GM19324 (cell line): ENCODE data around the gene RSPH10B.
A peak's percentile ranks its signal among the peaks of the same experiment; 100 is the strongest.
"Not testable (repeated sequence)": the region's sequence is repeated elsewhere in the genome, so short reads cannot be mapped to it uniquely, and the experiment has no call there.

ENCODE experiments used
- ATAC-seq: cut with Tn5 transposase; IDR thresholded peaks from one replicate; pipeline ENCODE4 v1.9.1; 2021; ENCODE audit warnings: mild to moderate bottlenecking, moderate library complexity; ENCODE audit not compliant: unreplicated experiment, low FRiP score

The RSPH10B gene

GRCh38 chr7:5970347-5970911, at the start of gene RSPH10B:
Gene RSPH10B (minus strand): TSS chr7:5970689. CDS start chr7:5967116, 3,573 bp downstream.
- not testable (repeated sequence) for ATAC-seq

- ATAC-seq, result no peak
Observed at GRCh38 chr7:6016653-6016966, 46.1 kb upstream of the RSPH10B start.

- no peak for ATAC-seq
Observed at GRCh38 chr7:6015917-6016652, 45.6 kb upstream of the RSPH10B start.

GRCh38 chr7:6012355-6013104, 42.0 kb upstream of the RSPH10B start:
- ATAC-seq, result no peak

GRCh38 chr7:6011541-6011940, 41.1 kb upstream of the RSPH10B start:
- ATAC-seq, result no peak

- ATAC-seq, result not testable (repeated sequence)
Observed at GRCh38 chr7:6010370-6010769, 39.9 kb upstream of the RSPH10B start.

- ATAC-seq, result peak; percentile 98
Observed at GRCh38 chr7:6008668-6009611, 38.5 kb upstream of the RSPH10B start, which contains the start of the genes AIMP2 and PMS2. Gene AIMP2 (plus strand): TSS chr7:6009272. CDS start chr7:6009364, 92 bp downstream. Gene PMS2 (minus strand): TSS chr7:6009049. CDS start chr7:6009019, 30 bp downstream.

GRCh38 chr7:6007835-6008590, 37.5 kb upstream of the RSPH10B start:
- not testable (repeated sequence) for ATAC-seq

- no peak for ATAC-seq
Observed at GRCh38 chr7:6007386-6007785, 36.9 kb upstream of the RSPH10B start.

GRCh38 chr7:5997210-5997808, 26.8 kb upstream of the RSPH10B start:
- no peak for ATAC-seq

- not testable (repeated sequence) for ATAC-seq
Observed at GRCh38 chr7:5987061-5987460, 16.6 kb upstream of the RSPH10B start.

- not testable (repeated sequence) for ATAC-seq
Observed at GRCh38 chr7:5979680-5980314, 9.3 kb upstream of the RSPH10B start.

GRCh38 chr7:5973580-5973979, 3.1 kb upstream of the RSPH10B start:
- ATAC-seq, result not testable (repeated sequence)

GRCh38 chr7:5963810-5964209, 6.7 kb downstream of the RSPH10B start:
- ATAC-seq, result not testable (repeated sequence)

- ATAC-seq, result not testable (repeated sequence)
Observed at GRCh38 chr7:5963205-5963604, 7.3 kb downstream of the RSPH10B start.

- ATAC-seq, result not testable (repeated sequence)
Observed at GRCh38 chr7:5934945-5935450, 35.5 kb downstream of the RSPH10B start.

- not testable (repeated sequence) for ATAC-seq
Observed at GRCh38 chr7:5931905-5932644, 38.4 kb downstream of the RSPH10B start.

- not testable (repeated sequence) for ATAC-seq
Observed at GRCh38 chr7:5931250-5931649, 39.2 kb downstream of the RSPH10B start.
